HepG2 (cell line): ENCODE data around the gene GLCE.

ENCODE experiments used
- MED1 ChIP-seq: sonication (generic); formaldehyde crosslinking; IDR thresholded peaks from 2 replicates; pipeline ENCODE4 v1.4.0; 2020; ENCODE audit warnings: missing genetic modification reagents
- TF ChIP-seq, protein P1 (sequence below): sonication (generic); formaldehyde crosslinking; IDR thresholded peaks from 2 replicates; pipeline ENCODE4 v1.4.0; 2020; ENCODE audit warnings: mild to moderate bottlenecking, missing genetic modification reagents

DNA sequence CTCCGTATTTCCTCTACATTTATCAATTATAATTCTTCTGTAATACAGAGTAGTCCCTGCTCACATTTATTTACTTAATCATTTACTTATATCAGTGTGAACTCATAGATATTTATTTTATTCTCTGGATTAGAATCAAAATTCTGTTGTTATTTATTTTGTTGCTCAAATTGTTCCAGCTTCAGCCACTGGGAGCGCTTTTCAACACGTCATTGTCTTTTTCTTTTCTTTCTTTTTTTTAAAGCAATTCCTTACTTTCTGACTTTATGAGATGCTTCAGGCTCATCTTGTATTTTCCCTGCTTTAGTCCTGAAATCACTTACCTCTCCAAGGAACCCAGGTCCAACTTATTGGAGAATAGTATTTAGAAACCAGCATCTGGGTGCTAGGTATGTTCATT, 53.4 kb downstream of the GLCE start:
- TF ChIP-seq, protein P1, sequence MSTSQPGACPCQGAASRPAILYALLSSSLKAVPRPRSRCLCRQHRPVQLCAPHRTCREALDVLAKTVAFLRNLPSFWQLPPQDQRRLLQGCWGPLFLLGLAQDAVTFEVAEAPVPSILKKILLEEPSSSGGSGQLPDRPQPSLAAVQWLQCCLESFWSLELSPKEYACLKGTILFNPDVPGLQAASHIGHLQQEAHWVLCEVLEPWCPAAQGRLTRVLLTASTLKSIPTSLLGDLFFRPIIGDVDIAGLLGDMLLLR, result no peak
- TF ChIP-seq MED1 (CRISPR knock-in tag), result no peak
